NT2/D1 (cell line): ENCODE data around the gene YBX2.

Experiments used
- YY1 ChIP-seq: IDR thresholded peaks from 2 replicates; pipeline ENCODE4 v1.6.1; 2011; ENCODE audit not compliant: insufficient read length, insufficient read depth
- ZNF274 ChIP-seq: IDR thresholded peaks from 2 replicates; pipeline ENCODE4 v1.6.1; 2011; ENCODE audit warnings: mild to moderate bottlenecking, low read depth, low read length

DNA sequence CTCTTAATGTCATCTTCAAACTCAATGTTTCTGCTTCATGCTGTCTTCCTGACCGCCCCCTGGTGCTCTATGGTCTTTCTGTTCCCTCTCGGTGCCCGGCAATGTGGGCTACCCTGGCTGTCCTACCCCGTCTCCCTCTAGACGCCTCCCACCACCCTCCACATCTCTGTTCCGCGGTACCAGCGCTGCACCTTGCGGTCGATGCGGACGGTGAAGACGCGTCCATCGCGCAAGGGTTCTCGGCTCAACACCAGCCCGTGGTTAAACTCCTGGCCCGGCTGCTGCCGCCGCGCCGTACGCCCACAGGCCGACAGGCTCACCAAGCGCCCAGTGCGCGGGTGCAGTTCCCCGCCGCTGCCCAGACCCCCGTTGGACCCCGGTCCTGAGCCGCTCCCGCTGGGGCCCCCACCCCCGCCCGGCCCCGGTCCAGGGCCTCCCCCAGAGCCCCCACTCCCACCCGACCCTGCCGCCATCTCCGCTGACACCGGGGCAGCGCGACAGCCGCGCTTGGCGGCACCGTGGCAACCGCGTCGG is 34.5 kb upstream of the YBX2 start, which contains the start of gene NEURL4:
- TF ChIP-seq YY1, result no peak
- no peak for TF ChIP-seq ZNF274
